Stomach (tissue), 4 donors: Measurements from ENCODE around the gene BBS9.

Experiments
- EP300 ChIP-seq: sonication (generic); formaldehyde crosslinking; IDR thresholded peaks from one replicate; pipeline ENCODE4 v1.6.1; 2017; ENCODE audit warnings: antibody characterized with exemption
- POLR2A ChIP-seq, 4 donors: fragments of 450-650 bp; IDR thresholded peaks; one replicate each; pipeline ENCODE4 v1.6.1; 2016; ENCODE audit warnings: antibody characterized with exemption in 4 of 4, control low read depth in 2 of 4, mild to moderate bottlenecking in 1 of 4, moderate library complexity in 1 of 4
- POLR2AphosphoS5 ChIP-seq, 3 donors: sonication (generic); formaldehyde crosslinking; IDR thresholded peaks; one replicate each; pipeline ENCODE4 v1.6.1; 2016; ENCODE audit warnings: antibody characterized with exemption in 3 of 3
- TF ChIP-seq, protein P1 (sequence below), 7 experiments: fragments of 450-650 bp in 4 of 7; fragments of 200-600 bp in 3 of 7; sonication (generic) in 3 of 7; IDR thresholded peaks; one replicate each; pipeline ENCODE4 v1.5.1; 2016 to 2019; ENCODE audit warnings: antibody characterized with exemption in 7 of 7, control low read depth in 2 of 7, mild to moderate bottlenecking in 1 of 7

DNA sequence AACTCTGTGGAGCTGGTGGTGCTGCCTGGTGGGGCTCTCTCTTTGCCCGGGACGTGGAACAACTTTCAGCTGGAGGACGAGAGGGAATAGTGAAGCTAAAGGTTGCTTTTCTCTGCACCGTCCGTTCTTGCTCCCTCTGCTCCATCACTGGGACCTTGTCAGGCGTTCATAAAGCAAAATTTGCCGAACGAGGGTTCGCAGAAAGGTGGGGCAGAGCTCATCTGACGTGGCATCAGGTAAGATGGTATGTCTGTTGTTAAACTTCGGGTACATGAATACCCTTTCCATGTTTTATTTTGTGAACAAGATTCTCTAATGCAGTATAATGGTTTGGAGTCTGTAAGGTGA lies 416 bp downstream of the BBS9 start:
- TF ChIP-seq EP300, result no peak
- TF ChIP-seq, protein P1, sequence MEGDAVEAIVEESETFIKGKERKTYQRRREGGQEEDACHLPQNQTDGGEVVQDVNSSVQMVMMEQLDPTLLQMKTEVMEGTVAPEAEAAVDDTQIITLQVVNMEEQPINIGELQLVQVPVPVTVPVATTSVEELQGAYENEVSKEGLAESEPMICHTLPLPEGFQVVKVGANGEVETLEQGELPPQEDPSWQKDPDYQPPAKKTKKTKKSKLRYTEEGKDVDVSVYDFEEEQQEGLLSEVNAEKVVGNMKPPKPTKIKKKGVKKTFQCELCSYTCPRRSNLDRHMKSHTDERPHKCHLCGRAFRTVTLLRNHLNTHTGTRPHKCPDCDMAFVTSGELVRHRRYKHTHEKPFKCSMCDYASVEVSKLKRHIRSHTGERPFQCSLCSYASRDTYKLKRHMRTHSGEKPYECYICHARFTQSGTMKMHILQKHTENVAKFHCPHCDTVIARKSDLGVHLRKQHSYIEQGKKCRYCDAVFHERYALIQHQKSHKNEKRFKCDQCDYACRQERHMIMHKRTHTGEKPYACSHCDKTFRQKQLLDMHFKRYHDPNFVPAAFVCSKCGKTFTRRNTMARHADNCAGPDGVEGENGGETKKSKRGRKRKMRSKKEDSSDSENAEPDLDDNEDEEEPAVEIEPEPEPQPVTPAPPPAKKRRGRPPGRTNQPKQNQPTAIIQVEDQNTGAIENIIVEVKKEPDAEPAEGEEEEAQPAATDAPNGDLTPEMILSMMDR (IDR thresholded peaks at IDR 0.05), result no peak
- TF ChIP-seq POLR2A (IDR thresholded peaks at IDR 0.05), result no peak
- no peak for TF ChIP-seq POLR2AphosphoS5 (IDR thresholded peaks at IDR 0.05)
